NB4 (cell line): Measurements from ENCODE around the gene JAKMIP1.

Source experiments
- DNase-seq: peaks from one replicate; pipeline ENCODE4 v3.0.0; 2010; ENCODE audit warnings: low read depth
- H3K4me3 ChIP-seq: one replicate; pipeline ENCODE4 v1.5.1; 2011; ENCODE audit warnings: mild to moderate bottlenecking, low read depth, low read length, moderate library complexity
- MYC ChIP-seq: IDR thresholded peaks from 2 replicates; pipeline ENCODE4 v1.6.1; 2011; ENCODE audit warnings: low read depth, low read length
- POLR2A ChIP-seq: IDR thresholded peaks from 2 replicates; pipeline ENCODE4 v1.6.1; 2011; ENCODE audit warnings: mild to moderate bottlenecking; ENCODE audit not compliant: insufficient read length; ENCODE audit errors: extremely low read depth
- TF ChIP-seq, protein P1 (sequence below): IDR thresholded peaks from 2 replicates; pipeline ENCODE4 v1.6.1; 2011; ENCODE audit warnings: low read depth, low read length
- TF ChIP-seq, protein P2 (sequence below): IDR thresholded peaks from one replicate; pipeline ENCODE4 v1.5.1; 2012; ENCODE audit warnings: low read depth, low read length

The JAKMIP1 gene

DNA sequence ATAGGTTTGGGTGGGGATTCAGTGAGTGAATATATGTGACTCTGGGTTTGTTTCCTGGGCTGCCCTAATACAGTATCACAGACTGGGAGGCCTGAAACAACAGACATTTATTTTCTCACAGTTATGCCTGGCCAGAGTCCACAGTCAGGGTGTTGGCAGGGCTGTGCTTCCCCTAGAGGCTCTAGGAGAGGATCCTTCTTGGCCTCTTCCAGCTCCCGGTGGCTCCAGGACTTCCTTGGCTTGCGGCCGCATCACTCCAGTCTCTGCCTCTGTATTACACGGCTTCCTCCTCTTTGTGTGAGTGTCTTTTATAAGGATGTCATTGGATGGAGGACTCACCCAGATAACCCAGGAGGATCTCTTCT is 5.2 kb upstream of the JAKMIP1 start:
- no peak overlapping the region for H3K4me3 ChIP-seq
- DNase-seq = no peak
- TF ChIP-seq, protein P1, sequence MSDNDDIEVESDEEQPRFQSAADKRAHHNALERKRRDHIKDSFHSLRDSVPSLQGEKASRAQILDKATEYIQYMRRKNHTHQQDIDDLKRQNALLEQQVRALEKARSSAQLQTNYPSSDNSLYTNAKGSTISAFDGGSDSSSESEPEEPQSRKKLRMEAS = no peak
- TF ChIP-seq, protein P2, sequence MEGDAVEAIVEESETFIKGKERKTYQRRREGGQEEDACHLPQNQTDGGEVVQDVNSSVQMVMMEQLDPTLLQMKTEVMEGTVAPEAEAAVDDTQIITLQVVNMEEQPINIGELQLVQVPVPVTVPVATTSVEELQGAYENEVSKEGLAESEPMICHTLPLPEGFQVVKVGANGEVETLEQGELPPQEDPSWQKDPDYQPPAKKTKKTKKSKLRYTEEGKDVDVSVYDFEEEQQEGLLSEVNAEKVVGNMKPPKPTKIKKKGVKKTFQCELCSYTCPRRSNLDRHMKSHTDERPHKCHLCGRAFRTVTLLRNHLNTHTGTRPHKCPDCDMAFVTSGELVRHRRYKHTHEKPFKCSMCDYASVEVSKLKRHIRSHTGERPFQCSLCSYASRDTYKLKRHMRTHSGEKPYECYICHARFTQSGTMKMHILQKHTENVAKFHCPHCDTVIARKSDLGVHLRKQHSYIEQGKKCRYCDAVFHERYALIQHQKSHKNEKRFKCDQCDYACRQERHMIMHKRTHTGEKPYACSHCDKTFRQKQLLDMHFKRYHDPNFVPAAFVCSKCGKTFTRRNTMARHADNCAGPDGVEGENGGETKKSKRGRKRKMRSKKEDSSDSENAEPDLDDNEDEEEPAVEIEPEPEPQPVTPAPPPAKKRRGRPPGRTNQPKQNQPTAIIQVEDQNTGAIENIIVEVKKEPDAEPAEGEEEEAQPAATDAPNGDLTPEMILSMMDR = no peak
- TF ChIP-seq POLR2A = no peak
- no peak for TF ChIP-seq MYC

DNA sequence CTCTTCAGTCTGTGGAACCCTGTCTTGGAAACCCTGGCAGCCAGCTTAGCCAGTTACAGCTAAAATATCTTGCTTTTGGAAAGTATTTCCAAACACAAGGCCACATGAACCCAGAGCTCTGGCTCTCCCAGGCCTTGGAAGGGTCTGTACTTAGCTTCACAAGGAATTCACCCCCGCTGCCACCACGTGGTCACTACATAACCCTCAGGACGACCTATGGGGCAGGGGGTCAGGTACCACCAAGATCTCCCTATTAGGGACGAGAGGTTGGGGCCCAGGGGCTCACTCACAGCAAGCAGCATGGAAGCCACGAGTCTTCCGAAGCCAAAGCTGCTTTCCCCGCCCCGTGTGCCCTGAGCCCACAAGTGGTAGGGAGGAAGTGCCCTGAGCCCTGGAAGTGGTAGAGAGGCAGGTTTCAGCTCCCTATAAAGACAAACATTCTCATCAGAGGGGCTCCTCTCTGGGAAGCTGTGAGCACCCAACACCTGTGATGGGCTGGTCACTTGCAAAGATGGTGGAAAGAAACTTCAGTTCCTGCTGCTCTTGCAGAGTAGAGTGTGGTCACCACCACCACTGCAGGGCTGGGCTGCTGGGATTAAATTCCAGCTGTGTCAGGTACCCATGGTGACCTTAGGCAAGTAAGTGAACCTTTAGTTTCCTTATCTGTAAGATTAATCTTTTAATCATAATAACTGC is 4.7 kb upstream of the JAKMIP1 start:
- no peak overlapping the region for H3K4me3 ChIP-seq
- DNase-seq = no peak
- TF ChIP-seq, protein P2 = no peak
- TF ChIP-seq MYC (no peak), POLR2A (no peak)
- TF ChIP-seq, protein P1 = no peak

DNA sequence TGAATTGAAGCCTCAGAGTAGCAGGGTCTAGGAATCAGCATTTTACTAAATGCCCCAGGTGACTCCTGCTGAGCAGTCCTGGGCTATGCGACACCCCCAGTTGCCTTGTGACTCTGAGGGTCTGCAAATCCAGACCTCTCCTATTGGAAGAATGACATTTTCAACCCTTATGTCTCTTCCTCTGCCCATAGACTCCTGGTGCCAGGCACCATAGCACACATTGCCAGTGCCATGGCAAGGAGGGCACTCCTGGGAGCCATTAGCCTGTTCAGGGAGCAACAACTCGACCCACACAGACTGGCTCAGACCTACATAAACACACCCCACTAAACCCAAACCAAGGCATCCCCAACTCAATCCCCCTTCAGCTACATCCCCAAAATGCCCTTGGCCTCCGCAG is 3.7 kb upstream of the JAKMIP1 start:
- TF ChIP-seq, protein P2 = no peak
- TF ChIP-seq, protein P1 = no peak
- TF ChIP-seq MYC (no peak), POLR2A (no peak)
- no peak overlapping the region for H3K4me3 ChIP-seq
- DNase-seq = no peak

DNA sequence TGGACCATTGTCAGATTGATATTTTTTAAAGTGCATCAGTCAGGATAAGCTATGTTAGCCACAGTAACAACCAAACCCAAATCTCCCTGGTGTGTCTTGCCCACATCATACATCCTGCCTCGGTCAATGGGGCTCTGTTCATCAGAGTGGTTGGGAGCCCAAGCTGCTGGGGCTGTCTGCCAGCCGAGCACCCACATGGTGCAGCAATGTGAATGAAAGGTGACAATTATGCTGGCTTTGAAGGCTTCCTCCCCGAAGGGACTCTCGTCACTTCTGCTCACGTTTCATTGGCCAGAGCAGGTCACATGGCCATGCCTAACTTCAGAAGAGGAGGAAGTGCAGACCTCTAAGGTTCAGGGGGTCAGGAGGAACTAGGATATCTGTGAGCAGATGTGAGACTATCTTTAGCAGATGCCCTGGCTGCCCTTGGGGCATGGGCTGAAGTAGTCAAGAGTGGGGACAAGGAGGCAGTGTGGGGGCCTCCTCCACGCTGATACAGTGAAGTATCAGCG is 1.3 kb upstream of the JAKMIP1 start:
- TF ChIP-seq, protein P2 = no peak
- TF ChIP-seq, protein P1 = peak; percentile 71
- no peak for TF ChIP-seq MYC

DNA sequence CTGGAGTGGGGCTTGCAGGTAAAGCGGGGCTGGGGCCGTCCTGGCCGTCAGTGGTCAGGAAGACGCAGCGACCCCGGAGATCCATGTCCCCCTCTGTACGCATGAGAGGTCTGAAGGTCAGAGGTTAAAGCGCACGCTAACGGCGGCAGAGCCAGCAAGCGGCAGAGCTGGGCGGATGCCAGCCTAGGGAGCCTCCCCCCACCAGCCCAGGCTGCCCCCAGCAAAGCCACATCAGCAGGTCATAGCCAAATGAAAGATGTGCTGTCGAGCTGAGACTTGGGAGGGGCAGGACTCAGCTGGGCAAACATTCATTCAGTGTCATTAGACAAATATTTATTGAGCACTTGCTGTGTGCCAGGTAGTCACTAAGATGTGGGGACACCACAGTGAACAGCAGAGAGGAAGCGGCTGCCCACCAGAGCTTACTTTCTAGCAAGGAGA is 593 bp upstream of the JAKMIP1 start:
- DNase-seq = no peak

More for the DNA sequence above, 1.3 kb upstream of the JAKMIP1 start:
- peak; percentile 49 for DNase-seq
- H3K4me3 ChIP-seq = no peak overlapping the region

More for the DNA sequence above, 593 bp upstream of the JAKMIP1 start:
- H3K4me3 ChIP-seq = no peak overlapping the region
- TF ChIP-seq, protein P1 = no peak
- TF ChIP-seq, protein P2 = no peak
- no peak for TF ChIP-seq POLR2A
- TF ChIP-seq MYC = no peak
